ENCODE measurements around the gene SOCS1. TPM values are rescaled to one million over a fixed set of nuclear protein-coding genes. Genes with fewer than 3 reads are reported as not detected.

Gene SOCS1
- total RNA-seq, 2 donors from 2014 or later, result 2.6 to 8.2 TPM

DNA sequence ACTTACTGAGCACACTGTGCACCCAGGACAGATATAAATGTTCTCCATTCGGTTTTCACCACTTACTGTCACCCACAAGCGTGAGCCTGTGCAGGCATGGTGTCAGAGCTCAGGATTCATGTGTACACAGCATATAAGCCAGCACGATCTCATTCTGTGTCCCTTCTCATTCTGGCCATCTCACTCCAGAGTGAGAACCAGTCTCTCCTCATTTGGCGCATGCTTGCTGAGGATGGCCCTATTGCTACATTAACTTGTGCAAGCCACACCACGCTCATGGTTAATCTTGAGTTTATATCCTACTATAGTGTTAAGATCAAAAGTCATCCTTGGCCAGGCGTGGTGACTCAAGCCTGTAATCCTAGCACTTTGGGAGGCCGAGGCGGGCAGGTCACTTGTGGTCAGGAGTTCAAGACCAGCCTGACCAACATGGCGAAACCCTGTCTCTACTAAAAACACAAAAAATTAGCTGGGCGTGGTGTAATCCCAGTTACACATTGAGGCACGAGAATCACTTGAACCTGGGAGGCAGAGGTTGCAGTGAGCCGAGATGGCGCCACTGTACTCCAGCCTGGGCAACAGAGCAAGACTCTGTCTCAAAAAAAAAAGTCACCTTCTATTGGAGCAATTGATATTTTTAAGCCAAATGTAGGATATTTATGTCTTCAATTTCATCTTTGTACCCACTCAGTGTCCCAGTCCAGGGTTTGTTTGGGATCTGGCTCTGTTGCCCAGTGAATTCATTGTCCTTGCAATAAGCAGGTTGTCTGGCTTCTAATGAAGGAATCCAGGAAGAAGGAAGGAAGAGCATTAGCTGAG is 20.9 kb downstream of the SOCS1 start:
- Histone ChIP-seq H3K27me3 (replicated peaks; ENCODE audit: insufficient read depth) (no peaks in the 10 kb centered on the region), H3K27ac (no peak overlapping the region), H3K4me3 (no peak overlapping the region), H3K9me3 (no peaks in the 10 kb centered on the region), H3K36me3 (no peaks in the 10 kb centered on the region), H3K4me1 (replicated peaks) (no peaks in the 10 kb centered on the region)
- intact Hi-C loops (cut with DNase I), result no loop called here
- TF ChIP-seq, protein P1, sequence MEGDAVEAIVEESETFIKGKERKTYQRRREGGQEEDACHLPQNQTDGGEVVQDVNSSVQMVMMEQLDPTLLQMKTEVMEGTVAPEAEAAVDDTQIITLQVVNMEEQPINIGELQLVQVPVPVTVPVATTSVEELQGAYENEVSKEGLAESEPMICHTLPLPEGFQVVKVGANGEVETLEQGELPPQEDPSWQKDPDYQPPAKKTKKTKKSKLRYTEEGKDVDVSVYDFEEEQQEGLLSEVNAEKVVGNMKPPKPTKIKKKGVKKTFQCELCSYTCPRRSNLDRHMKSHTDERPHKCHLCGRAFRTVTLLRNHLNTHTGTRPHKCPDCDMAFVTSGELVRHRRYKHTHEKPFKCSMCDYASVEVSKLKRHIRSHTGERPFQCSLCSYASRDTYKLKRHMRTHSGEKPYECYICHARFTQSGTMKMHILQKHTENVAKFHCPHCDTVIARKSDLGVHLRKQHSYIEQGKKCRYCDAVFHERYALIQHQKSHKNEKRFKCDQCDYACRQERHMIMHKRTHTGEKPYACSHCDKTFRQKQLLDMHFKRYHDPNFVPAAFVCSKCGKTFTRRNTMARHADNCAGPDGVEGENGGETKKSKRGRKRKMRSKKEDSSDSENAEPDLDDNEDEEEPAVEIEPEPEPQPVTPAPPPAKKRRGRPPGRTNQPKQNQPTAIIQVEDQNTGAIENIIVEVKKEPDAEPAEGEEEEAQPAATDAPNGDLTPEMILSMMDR (IDR thresholded peaks at IDR 0.05), result no peak
- TF ChIP-seq POLR2A (IDR thresholded peaks at IDR 0.05), result no peak
- TF ChIP-seq POLR2AphosphoS5 (IDR thresholded peaks at IDR 0.05), result no peak
- WGBS, result 89% methylated on average over 13 of the region's 13 CpGs
- DNase-seq (ENCODE audit: low spot score), result no peak

DNA sequence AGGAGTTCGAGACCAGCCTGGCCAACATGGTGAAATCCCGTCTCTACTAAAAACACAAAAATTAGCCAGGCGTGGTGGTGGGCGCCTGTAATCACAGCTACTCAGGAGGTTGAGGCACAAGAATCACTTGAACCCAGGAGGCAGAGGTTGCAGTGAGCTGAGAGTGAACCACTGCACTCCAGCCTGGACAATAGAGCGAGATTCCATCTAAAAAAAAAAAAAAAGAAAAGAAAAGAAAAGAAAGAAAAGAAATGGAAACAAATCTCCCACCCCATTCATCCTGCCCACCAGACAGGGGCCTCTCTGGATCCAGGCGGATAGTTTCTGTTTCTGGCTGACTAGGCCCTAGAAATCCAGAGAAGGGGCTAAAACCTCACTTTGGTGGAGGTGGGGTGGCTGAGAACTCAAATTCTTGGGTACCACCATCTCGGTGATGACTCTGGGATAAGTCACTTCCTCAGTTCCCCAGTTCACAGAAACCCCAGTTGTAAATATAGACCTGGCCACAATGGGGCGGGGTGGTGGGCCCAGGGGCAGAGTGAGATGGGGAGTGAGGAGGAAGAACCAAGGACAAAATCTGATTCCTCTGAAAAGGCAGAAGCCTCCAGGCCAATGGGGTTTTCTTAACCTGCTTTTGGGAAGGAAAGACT is 22.2 kb downstream of the SOCS1 start:
- no peaks in the 10 kb centered on the region for H3K9me3 ChIP-seq
- WGBS, result 95% methylated on average over 8 of the region's 8 CpGs
- H3K27me3 ChIP-seq (replicated peaks; ENCODE audit: insufficient read depth), result no peaks in the 10 kb centered on the region
- H3K4me3 ChIP-seq, result no peak overlapping the region
- TF ChIP-seq POLR2AphosphoS5 (IDR thresholded peaks at IDR 0.05), result no peak
- TF ChIP-seq, protein P1 (IDR thresholded peaks at IDR 0.05), result no peak
- TF ChIP-seq POLR2A (IDR thresholded peaks at IDR 0.05), result no peak
- no peak for DNase-seq (ENCODE audit: low spot score)
- intact Hi-C loops (cut with DNase I), result no loop called here
- no peaks in the 10 kb centered on the region for H3K4me1 ChIP-seq (replicated peaks)
- H3K27ac ChIP-seq, result no peak overlapping the region
- H3K36me3 ChIP-seq, result no peaks in the 10 kb centered on the region

DNA sequence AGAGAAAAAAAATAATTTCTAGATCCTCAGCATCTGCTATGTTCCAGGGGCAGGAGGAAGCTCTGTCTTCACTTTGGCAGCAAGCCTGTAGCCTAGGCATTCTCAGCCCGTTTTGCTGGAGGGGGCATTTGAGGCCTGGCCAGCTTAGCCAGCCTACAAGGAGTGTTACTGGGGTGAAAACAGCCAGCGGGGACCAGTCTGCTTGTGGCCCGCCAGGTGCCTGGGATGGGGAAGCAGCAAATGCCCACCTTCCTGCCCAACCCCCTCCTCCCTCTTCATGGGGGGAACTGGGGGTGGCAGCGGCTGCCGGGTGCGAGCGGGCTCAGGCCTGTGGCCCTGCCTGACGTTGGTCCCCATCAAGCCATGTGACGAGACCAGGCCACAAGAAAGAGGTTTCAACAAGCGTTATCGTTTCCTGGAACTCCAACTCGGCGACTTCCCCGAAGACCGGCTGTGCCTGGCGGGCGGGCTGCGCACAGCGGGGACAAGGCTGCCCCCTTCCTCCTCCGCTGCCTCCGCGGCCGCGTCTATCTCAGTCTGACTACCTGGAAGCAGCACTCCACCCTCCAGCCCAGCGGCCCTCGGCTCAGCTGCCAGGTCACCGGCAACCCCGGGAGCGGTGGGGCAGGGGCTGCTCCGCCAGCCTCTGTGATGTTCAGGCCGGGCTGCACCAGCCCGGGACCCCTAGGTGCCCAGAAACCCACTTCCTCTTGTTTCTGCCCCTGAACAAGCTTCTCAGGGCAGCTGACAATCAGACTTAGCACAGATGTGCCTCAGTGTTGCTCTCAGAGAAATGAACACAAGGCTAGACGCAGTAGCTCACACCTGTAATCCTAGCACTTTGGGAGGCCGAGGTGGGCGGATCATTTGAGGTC is 22.9 kb downstream of the SOCS1 start:
- DNase-seq (ENCODE audit: low spot score), result no peak
- H3K9me3 ChIP-seq, result no peaks in the 10 kb centered on the region
- WGBS, result 37% methylated on average over 35 of the region's 35 CpGs
- no peaks in the 10 kb centered on the region for H3K27me3 ChIP-seq (replicated peaks; ENCODE audit: insufficient read depth)
- H3K27ac ChIP-seq, result no peak overlapping the region
- intact Hi-C loops (cut with DNase I), result no loop called here
- no peaks in the 10 kb centered on the region for H3K36me3 ChIP-seq
- TF ChIP-seq POLR2AphosphoS5 (IDR thresholded peaks at IDR 0.05) (peak; percentile 22), POLR2A (IDR thresholded peaks at IDR 0.05) (no peak)
- H3K4me1 ChIP-seq (replicated peaks), result no peaks in the 10 kb centered on the region
- no peak overlapping the region for H3K4me3 ChIP-seq

DNA sequence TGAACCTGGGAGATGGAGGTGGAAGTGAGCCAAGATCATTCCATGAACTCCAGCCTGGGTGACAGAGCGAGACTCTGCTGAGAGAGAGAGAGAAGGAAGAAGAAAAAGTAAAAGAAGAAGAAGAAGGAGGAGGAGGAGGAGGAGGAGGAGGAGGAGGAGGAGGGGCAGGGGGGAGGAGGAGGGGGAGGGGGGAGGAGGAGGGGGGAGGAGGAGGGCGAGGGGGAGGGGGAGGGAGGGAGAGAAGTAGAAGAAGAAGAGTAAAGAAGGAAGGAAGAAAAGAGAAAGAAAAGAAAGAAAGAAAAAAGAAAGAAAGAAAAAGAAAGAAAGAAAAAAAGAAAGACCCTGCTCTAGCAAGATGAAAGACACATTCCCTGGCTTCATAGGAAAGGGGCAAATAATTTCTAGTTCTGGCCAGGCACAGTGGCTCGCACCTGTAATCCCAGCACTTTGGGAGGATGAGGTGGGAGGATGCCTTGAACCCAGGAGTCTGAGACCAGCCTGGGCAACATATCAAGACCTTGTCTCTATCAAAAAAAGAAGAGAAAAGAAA is 23.6 kb downstream of the SOCS1 start:
- H3K9me3 ChIP-seq, result no peaks in the 10 kb centered on the region
- H3K27me3 ChIP-seq (replicated peaks; ENCODE audit: insufficient read depth), result no peaks in the 10 kb centered on the region
- H3K27ac ChIP-seq, result no peak overlapping the region
- no peaks in the 10 kb centered on the region for H3K36me3 ChIP-seq
- 83% methylated on average over 2 of the region's 3 CpGs for WGBS
- DNase-seq (ENCODE audit: low spot score), result no peak
- H3K4me3 ChIP-seq, result no peak overlapping the region
- H3K4me1 ChIP-seq (replicated peaks), result no peaks in the 10 kb centered on the region
- TF ChIP-seq POLR2AphosphoS5 (IDR thresholded peaks at IDR 0.05) (no peak), POLR2A (IDR thresholded peaks at IDR 0.05) (no peak)
- TF ChIP-seq, protein P1 (IDR thresholded peaks at IDR 0.05), result no peak
- intact Hi-C loops (cut with DNase I), result no loop called here
